Skeletal muscle satellite cell (primary cell): Measurements from ENCODE around the gene DMBX1.

Experiments
- H3K27me3 ChIP-seq: 2 replicates; pipeline ENCODE4 v1.7.0; 2013; ENCODE audit warnings: low read length; ENCODE audit not compliant: control insufficient read depth, insufficient read depth
- H3K36me3 ChIP-seq: 2 replicates; pipeline ENCODE4 v1.7.0; 2013; ENCODE audit warnings: mild to moderate bottlenecking, control low read depth, low read length; ENCODE audit not compliant: insufficient read depth
- H3K4me1 ChIP-seq: 2 replicates; pipeline ENCODE4 v1.7.0; 2013; ENCODE audit warnings: low read length; ENCODE audit not compliant: control insufficient read depth, insufficient read depth
- H3K4me2 ChIP-seq: 2 replicates; pipeline ENCODE4 v1.7.0; 2013; ENCODE audit warnings: mild to moderate bottlenecking, low read length
- H3K4me3 ChIP-seq: 2 replicates; pipeline ENCODE4 v1.7.0; 2013; ENCODE audit warnings: low read length
- H3K9ac ChIP-seq: 2 replicates; pipeline ENCODE4 v1.7.0; 2013; ENCODE audit warnings: mild to moderate bottlenecking, low read depth, low read length, moderate library complexity
- H3K9me3 ChIP-seq: replicated peaks from 2 replicates; pipeline ENCODE4 v1.7.0; 2013; ENCODE audit warnings: mild to moderate bottlenecking, control low read depth, low read length

The DMBX1 gene

GRCh38 chr1:46532095-46532494 lies 42.5 kb downstream of the DMBX1 start:
- Histone ChIP-seq H3K9me3 (no peaks in the 10 kb centered on the region), H3K9ac (no peak overlapping the region), H3K4me1 (peaks cover 6% of the 10 kb centered on the region), H3K4me3 (no peak overlapping the region), H3K27me3 (peaks cover 56% of the 10 kb centered on the region), H3K4me2 (no peak overlapping the region), H3K36me3 (no peaks in the 10 kb centered on the region)

GRCh38 chr1:46532498-46533178 lies 43.0 kb downstream of the DMBX1 start:
- Histone ChIP-seq H3K4me1 (peaks cover 6% of the 10 kb centered on the region), H3K9ac (peak overlapping the region; percentile 68), H3K4me3 (peak overlapping the region; percentile 70), H3K9me3 (no peaks in the 10 kb centered on the region), H3K4me2 (peak overlapping the region; percentile 93), H3K36me3 (no peaks in the 10 kb centered on the region), H3K27me3 (peaks cover 57% of the 10 kb centered on the region)

- no peaks in the 10 kb centered on the region for H3K9me3 ChIP-seq
- peak overlapping the region; percentile 68 for H3K9ac ChIP-seq
- H3K27me3 ChIP-seq = peaks cover 62% of the 10 kb centered on the region
- H3K36me3 ChIP-seq = no peaks in the 10 kb centered on the region
- H3K4me2 ChIP-seq = peak overlapping the region; percentile 93
- H3K4me3 ChIP-seq = peak overlapping the region; percentile 70
- peaks cover 6% of the 10 kb centered on the region for H3K4me1 ChIP-seq
Measured at GRCh38 chr1:46533179-46533864, 43.7 kb downstream of the DMBX1 start.

- H3K9ac ChIP-seq = no peak overlapping the region
- H3K9me3 ChIP-seq = no peaks in the 10 kb centered on the region
- H3K4me2 ChIP-seq = no peak overlapping the region
- no peaks in the 10 kb centered on the region for H3K36me3 ChIP-seq
- no peak overlapping the region for H3K4me3 ChIP-seq
- H3K4me1 ChIP-seq = peaks cover 9% of the 10 kb centered on the region
- peaks cover 57% of the 10 kb centered on the region for H3K27me3 ChIP-seq
Measured at GRCh38 chr1:46535063-46535462, 45.4 kb downstream of the DMBX1 start.

- H3K27me3 ChIP-seq = peaks cover 51% of the 10 kb centered on the region
- H3K4me3 ChIP-seq = no peak overlapping the region
- H3K4me1 ChIP-seq = peaks cover 13% of the 10 kb centered on the region
- H3K9ac ChIP-seq = no peak overlapping the region
- no peak overlapping the region for H3K4me2 ChIP-seq
- no peaks in the 10 kb centered on the region for H3K9me3 ChIP-seq
- H3K36me3 ChIP-seq = no peaks in the 10 kb centered on the region
Measured at GRCh38 chr1:46536527-46536926, 46.9 kb downstream of the DMBX1 start.

GRCh38 chr1:46537651-46538050 lies 48.0 kb downstream of the DMBX1 start:
- no peaks in the 10 kb centered on the region for H3K36me3 ChIP-seq
- H3K9ac ChIP-seq = no peak overlapping the region
- no peaks in the 10 kb centered on the region for H3K9me3 ChIP-seq
- no peak overlapping the region for H3K4me2 ChIP-seq
- peaks cover 57% of the 10 kb centered on the region for H3K27me3 ChIP-seq
- peaks cover 13% of the 10 kb centered on the region for H3K4me1 ChIP-seq
- H3K4me3 ChIP-seq = no peak overlapping the region

GRCh38 chr1:46538147-46538546 lies 48.5 kb downstream of the DMBX1 start:
- H3K36me3 ChIP-seq = no peaks in the 10 kb centered on the region
- no peak overlapping the region for H3K4me3 ChIP-seq
- peaks cover 12% of the 10 kb centered on the region for H3K4me1 ChIP-seq
- H3K27me3 ChIP-seq = peaks cover 62% of the 10 kb centered on the region
- H3K4me2 ChIP-seq = no peak overlapping the region
- H3K9ac ChIP-seq = no peak overlapping the region
- no peaks in the 10 kb centered on the region for H3K9me3 ChIP-seq
